DMS53 treated with DMSO at 0.1 percent for 48 hours (cell line): ENCODE measurements around the gene BLM.
"Not testable (repeated sequence)": the region's sequence is repeated elsewhere in the genome, so short reads cannot be mapped to it uniquely, and the experiment has no call there.

ENCODE experiments used
- DNase-seq: peaks from one replicate; lab custom pipeline; 2025; ENCODE audit not compliant: unreplicated experiment; lab: John Stamatoyannopoulos, UW

The BLM gene

GRCh38 chr15:90716976-90717821 is at the start of gene BLM:
TSS of gene BLM (plus strand) at chr15:90717346. CDS start at chr15:90747393, 30,047 bp downstream.
- peak; percentile 85 for DNase-seq

- DNase-seq = not testable (repeated sequence)
These were observed 49.3 kb upstream of the BLM start for GRCh38 chr15:90667755-90668345.

- not testable (repeated sequence) for DNase-seq
These were observed 46.5 kb upstream of the BLM start for GRCh38 chr15:90670631-90671030.

- no peak for DNase-seq
These were observed 45.9 kb upstream of the BLM start for GRCh38 chr15:90671216-90671615.

- not testable (repeated sequence) for DNase-seq
These were observed 43.8 kb upstream of the BLM start for GRCh38 chr15:90673357-90673756.

GRCh38 chr15:90674476-90674875 is 42.7 kb upstream of the BLM start:
- DNase-seq = no peak

- no peak for DNase-seq
These were observed 41.7 kb upstream of the BLM start for GRCh38 chr15:90675464-90675863.

GRCh38 chr15:90677807-90678790 is 39.0 kb upstream of the BLM start:
- DNase-seq = no peak

GRCh38 chr15:90679959-90680358 is 37.2 kb upstream of the BLM start:
- no peak for DNase-seq

- no peak for DNase-seq
These were observed 36.7 kb upstream of the BLM start for GRCh38 chr15:90680371-90680935.

- DNase-seq = no peak
These were observed 36.1 kb upstream of the BLM start for GRCh38 chr15:90681056-90681455.

- DNase-seq = no peak
These were observed 35.7 kb upstream of the BLM start for GRCh38 chr15:90681480-90681879.

GRCh38 chr15:90683371-90683770 is 33.8 kb upstream of the BLM start:
- DNase-seq = no peak

- DNase-seq = no peak
These were observed 33.3 kb upstream of the BLM start for GRCh38 chr15:90683876-90684275.

GRCh38 chr15:90684281-90684680 is 32.9 kb upstream of the BLM start:
- DNase-seq = no peak

GRCh38 chr15:90685591-90686434 is 31.3 kb upstream of the BLM start:
- no peak for DNase-seq

GRCh38 chr15:90686435-90687218 is 30.5 kb upstream of the BLM start:
- no peak for DNase-seq

- DNase-seq = not testable (repeated sequence)
These were observed 27.7 kb upstream of the BLM start for GRCh38 chr15:90689326-90689961.

- DNase-seq = no peak
These were observed 26.6 kb upstream of the BLM start for GRCh38 chr15:90690585-90690984.
